HG03175 (cell line): ENCODE data around the gene ANO4.
"Not testable (repeated sequence)": the region's sequence is repeated elsewhere in the genome, so short reads cannot be mapped to it uniquely, and the experiment has no call there.

Experiments
- ATAC-seq: cut with Tn5 transposase; IDR thresholded peaks from one replicate; pipeline ENCODE4 v1.9.1; 2021; ENCODE audit warnings: mild to moderate bottlenecking, moderate library complexity; ENCODE audit not compliant: unreplicated experiment

The ANO4 gene

DNA sequence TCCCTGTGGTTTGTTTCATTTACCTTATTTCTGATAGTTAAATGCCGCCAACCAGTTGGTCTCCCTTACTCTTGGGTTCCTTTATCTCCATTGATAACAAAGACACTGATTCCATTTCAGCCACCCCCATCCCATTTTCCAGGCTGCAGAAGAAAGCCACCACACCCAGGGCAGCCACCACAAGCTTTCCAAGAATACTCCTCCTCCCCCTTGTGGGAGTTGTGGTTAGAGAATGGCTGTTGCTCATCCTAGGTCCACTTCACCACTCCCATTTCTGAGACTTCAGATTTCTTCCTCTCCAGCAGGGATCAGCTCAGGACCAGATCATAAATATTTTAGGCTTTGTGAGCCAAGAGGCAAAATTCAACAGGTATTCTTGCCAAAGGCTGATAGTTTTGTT, 73.9 kb downstream of the ANO4 start:
- no peak for ATAC-seq

DNA sequence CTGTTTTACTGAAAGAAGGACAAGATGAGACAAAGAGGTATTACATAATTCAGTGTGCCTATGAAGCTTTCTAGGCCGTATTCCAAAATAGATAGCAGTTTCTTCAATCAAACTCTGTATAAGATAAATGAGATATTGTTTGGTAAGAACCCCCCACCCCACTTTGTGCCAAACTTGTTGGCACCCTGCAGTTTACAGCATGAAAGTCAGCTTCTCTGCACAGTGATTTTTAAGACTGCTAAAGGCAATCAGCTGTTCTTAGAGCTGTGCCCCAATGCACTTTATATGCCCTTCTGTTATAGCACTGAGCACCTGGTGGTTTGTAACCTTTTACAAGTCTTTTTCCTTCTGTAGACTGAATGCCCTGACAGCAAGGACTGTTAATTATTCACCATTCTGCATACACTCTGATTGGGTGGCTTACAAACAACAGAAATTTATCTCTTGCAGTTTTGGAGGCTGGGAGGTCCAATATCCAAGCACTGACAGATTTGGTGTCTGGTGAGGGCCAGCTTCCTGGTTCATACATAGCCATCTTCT, 76.7 kb downstream of the ANO4 start:
- no peak for ATAC-seq

DNA sequence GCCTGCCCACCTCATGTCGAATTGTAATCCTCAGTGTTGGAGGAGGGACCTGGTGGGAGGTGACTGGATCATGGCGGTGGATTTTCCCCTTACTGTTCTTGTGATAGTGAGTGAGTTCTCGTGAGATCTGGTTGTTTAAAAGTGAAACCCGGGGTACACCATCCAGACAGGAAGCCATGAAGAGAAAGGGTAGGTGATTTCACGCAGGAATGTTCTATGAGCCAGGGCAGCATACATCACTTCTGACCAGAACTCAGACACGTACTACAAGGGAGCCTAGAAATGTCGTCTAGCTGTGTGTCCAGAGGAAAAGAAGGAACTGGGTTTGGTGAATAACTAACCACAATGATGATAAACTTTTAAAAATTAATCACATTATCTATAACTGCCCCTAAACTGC, 80.6 kb downstream of the ANO4 start:
- ATAC-seq: no peak

DNA sequence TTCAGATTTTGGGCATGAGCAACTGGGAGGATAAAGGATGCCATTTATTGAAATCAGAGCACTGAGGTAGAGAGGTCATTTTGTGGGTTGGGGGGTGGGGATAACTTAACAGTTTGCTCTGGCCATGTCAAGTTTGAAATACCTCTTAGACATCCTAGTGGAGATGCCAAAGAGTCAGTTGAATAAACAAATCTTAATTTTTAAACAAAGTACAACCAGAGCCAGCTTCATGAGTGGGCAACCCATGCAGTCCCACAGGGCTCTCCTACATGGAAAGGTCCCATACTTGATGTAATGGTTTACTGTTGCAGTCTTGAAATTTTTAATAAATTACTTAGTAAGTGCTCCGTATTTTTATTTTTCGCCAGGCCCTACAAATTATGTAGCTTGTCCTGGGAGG, 81.2 kb downstream of the ANO4 start:
- ATAC-seq: no peak

DNA sequence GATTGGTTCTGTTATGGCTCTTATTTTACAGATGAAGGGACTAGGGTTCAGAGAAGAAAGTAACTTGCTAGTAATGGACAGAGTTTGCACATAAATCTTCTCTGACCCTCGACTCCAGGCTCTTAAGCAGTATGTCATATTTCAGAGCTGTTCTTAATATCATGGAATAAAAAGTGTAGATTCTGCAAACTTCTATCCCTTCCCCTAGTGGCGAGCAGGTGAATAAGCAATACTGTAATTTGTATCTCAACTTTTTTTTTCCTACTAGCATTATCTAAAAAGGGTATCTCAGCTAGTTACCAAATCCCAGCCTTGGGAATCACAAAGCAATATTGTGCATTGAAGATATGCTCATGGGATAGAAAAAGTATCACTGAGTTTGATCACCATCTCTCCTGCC, 83.2 kb downstream of the ANO4 start:
- no peak for ATAC-seq

DNA sequence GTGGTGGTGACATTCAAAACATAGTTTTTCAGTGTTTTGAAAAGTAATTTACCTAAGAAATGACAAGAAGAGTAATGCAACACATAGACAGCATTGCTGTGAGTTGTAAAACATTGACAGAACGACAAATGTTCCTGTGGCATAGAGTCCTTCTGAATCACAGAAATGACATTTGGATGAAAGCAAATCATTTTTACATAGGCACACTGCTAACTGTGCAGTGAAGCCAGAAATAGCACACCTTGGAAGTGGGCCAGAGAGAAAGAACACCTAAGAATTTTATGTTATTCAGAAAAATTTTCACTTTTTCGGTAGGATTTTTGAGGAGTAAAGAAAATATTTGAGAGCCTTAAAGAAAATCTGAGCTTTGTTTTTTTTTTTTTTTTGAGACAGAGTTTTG, 100.6 kb downstream of the ANO4 start:
- ATAC-seq: no peak

DNA sequence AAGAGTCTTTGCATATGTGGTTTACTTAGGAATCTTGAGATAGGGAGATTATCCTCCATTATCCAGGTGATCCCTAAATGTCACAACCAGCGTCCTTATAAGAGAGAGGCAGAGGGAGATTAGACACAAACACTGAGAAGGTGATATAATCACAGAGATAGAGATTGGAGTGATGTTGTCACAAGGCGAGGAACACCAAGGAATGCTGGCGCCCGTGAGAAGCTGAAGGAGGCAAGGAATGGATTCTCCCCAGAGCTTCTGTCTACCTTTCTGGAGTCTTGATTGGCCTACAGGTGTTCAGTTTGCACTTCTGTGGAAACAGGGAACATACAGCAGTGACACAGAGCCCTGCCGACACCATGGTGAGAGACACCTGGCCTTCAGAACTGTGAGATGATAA, 101.6 kb downstream of the ANO4 start:
- no peak for ATAC-seq

DNA sequence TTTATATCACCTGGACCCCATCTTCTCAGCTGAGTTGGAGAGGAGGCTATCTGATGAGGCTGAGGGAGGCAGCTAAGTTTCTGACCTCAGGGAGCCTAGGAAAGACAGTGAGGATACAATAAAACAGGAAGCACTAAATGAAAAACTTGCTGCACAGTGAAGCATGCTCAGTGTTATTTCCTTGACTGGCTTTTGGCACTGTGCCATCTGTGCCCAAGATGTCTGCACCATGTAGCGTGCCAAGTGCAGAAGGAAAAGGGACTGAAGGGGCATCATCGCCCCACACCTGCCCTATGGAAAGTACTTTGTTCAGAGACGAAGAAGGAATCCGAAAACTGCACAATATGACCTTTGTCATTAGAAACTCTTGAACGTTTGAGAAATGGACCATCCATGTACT, 102.7 kb downstream of the ANO4 start:
- no peak for ATAC-seq

DNA sequence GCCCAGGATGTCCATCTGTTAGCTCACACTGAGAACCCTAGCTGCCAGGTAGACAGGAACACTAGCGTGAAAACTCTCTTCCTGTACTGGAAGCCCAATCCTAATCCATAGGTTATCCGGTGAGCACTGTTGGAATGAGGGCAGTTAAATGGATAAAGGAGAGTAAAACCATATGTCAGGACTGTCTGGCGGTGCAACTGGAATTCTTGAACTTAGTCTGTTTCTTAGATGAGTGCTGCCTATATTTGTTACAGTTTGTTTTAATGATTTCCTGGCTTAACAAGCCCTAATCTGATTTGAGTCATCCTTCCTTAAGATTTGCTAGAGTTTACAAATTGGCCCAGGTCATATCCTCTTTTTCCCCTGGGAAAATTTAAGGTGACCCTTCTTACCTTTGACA, 104.7 kb downstream of the ANO4 start:
- ATAC-seq: no peak

DNA sequence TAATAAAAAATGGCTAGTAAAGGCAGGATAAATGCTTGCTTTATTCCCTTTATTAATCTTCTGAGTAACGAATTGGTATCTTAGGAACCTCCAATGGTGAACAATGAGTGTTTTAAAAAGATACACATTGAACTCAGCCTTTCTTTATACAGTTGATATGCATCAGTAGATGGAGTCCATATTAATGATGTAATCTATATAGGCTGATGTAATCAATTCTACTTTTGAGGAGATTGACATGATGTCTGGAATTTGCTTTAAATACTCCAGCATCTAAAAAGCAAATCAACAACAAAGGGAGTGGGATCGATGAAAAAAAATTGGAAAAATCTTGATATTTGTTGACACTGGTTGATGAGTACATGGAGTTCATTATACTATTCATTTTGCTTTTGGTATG, 106.2 kb downstream of the ANO4 start:
- ATAC-seq: no peak

DNA sequence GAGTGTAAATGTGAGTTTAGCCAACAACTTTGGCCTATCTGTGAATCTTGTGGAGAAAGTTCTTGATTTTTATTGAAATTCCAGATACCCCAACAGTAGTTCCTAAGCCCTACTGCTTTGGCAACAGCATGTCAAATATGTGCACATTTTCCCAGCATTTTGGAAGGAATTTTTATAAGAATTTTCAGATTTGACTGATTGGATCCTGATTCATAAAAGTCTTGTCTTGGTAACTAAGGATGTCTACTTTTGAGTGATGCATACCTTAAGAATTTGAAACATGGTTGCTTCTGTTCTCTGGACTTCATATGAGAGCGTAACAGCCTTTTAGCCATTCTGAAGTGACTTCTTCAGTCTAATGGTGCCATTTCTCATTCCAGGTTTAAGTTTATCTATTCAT, 106.7 kb downstream of the ANO4 start:
- ATAC-seq: no peak

DNA sequence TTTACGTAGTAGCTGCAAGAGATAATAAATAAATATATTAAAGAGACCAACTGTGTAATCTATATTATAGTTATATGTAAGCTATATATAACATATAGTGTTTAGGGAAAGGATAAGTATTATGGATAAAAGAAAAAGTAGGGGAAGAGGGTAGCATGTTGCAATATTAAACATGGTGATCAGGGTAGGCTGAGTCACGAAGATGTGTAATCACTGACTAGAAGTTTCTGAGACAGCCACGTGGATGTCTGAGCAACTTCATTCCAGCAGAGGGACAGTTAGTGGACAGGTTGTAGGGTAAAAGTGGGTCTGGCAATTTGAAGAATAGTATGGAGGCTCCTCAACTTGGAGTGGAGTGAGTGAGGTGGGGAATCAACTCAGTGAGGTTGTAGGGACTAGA, 109.7 kb downstream of the ANO4 start:
- no peak for ATAC-seq

DNA sequence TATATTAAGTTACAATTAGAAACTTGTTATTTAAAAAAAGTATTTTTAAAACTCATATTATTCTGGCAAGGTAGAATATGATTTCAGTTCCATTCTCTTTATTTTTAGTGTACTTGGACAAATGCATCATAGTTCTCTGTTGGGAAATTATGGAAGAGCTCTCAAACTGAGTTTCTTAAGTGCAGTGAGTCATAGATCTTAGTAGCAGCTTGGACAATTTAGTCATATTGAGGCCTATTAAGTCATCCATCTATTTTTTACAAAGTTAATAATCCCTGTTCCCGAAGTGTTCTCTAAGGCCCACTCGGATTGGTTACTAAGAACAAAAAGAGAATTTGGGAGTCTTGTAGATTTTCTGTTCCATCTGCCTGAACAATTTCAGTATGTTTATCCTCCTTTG, 113.9 kb downstream of the ANO4 start:
- ATAC-seq: no peak

DNA sequence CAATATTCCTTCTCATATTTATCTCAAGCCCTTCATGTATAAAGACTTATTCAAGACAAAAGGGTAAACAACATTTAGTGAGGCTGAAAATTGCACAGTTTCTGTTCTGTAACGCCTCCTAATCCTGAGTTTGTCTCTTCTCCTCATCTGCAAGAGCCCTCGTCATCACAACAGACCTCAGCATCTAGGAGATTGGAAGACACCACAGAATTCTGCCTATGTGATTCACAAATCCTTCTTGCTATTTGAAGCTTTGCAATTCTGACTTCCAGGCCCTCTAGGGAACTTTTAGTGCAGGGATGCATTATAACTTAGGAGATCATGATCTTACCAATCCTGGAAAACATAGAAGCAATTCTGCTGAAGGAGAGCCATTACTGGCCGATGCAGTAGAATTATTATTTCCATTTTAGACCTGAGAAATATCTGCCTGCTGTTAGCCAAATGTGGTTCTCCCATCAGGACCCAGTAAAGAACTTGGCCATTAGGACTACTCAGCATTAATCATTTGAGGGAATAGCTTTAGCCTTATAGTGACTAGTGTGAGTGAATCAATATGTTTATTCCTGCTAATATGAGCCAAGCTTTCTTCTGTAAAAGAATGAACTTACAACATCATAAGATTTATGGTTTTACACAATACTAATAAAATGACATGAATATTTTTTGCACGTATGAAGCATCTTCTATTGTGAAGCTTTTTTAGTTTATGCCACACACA, 119.5 kb downstream of the ANO4 start:
- no peak for ATAC-seq

DNA sequence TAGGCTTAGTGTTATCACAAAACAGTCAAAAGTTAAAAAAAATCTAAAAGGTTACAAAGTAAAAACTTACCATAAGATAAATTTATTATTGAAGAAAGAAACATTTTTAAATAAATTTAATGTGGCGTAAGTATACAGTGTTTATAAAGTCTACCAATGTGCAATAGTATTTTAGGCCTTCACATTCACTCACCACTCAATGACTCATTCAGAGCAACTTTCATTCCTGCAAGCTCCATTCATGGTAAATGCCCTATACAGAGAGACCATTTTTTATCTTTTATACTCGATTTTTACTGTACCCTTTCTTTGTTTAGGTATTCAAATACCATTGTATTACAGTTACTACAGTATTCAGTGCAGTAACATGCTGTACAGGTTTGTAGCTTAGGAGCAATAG, 124.5 kb downstream of the ANO4 start:
- ATAC-seq: no peak

DNA sequence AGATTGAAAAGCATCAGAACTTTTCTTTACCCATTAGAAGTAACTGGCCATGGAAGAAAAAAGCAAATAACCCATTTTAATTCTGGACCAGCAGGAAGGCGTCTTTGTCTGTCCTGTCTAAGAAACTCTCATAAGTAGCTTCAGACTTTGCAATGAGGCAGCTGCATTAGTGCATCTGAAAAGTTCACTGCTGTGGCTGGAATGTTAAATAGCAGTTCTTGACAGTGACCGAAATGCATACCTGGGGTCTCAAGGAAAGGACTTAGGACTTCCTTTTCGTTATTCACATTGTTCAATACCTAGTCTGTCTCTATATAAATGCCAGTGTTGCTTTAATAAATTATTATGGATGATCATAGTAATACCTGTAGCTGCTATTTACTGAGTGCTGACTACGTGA, 125.9 kb downstream of the ANO4 start:
- ATAC-seq: no peak

DNA sequence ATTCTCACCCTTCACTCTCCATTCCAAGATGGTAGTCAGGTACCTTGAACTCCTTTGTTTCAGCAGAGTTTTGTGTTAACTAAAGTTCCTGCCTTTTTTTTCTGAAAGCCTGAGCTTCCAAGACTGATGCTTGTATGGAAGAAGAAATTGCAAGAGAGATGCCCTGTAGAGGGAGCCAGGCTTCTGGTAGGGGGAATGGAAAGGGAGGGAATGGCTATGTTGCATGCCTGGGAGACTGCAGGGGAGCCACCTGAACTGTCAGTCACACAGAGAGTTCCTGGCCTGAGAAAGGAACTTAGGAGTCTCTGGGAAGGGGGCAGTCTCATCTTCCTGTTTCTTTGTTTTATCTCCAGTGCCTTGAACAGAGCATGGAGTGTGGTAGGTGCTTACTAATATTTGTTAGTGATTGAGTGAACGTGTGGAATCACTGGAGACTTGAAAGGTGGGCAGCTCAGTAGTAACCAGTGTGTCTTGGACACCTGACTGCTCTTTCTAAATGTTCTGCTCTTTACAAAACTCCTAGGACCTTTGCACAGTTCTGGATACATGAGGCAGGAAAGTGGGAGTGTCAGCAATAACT, 132.2 kb downstream of the ANO4 start:
- ATAC-seq: no peak

DNA sequence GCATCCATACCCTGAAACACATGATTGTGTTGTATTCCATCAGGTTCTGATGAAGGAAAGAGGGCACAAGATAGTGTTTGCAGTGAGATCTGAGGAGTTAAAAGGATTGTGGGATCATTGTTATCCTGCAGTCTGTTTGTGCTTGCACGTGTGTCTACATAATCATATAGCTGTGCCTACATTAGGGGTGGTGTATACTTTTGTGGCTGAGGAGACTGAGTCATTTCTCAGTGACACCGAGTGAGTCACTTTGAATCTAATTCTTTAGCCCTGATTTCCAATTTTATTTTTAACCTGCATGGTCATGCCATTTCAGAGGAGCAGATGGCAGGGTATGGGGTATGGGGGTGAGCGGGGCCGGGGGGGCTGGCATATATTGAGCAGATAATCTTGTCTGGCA, 133.2 kb downstream of the ANO4 start:
- ATAC-seq: no peak

DNA sequence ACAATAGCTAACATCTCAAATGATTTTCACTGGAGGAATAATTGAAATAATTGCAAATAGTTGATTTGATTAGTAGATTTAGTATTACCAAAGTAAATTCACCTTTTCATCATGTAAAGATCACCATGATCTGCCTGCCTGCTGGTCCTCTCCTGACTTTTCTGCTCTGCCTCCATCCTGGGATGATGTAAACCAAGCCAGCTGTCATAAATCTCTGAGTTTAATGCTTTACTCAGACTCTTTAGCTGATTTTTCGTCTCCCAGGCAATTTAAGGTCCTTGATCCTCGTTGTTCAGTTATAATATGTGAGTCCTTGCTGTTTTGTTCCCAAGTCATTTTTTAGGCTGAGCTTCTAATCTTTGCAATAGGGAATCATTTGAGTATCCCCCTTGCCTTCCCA, 138.0 kb downstream of the ANO4 start:
- ATAC-seq: no peak

DNA sequence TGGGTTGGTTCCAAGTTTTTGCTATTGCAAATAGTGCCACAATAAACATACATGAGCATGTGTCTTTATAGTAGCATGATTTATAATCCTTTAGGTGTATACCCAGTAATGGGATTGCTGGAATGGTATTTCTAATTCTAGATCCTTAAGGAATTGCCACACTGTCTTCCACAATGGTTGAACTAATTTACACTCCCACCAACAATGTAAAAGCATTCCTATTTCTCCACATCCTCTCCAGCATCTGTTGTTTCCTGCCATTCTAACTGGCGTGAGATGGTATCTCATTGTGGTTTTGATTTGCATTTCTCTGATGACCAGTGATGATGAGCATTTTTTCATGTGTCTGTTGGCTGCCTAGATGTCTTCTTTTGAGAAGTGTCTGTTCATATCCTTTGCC, 139.0 kb downstream of the ANO4 start:
- not testable (repeated sequence) for ATAC-seq

DNA sequence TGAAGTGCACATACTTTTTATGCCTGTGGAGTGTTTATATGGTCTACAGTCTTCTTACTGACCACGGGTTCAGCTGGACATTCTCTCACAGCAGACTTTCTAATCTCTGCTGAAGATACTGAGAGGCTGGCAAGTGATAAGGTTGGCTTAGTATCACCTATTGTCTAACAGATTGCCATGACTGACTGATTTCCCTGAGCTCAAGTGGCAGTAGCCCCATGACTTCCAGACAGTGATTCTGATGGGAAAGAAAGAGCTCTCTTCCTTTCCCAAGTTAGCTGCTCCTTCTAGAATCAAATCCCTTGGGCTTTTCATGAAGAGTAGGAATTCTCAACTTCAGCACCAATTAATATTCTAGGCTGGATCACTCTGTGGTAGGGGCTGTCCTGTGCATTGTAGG, 141.4 kb downstream of the ANO4 start:
- no peak for ATAC-seq

DNA sequence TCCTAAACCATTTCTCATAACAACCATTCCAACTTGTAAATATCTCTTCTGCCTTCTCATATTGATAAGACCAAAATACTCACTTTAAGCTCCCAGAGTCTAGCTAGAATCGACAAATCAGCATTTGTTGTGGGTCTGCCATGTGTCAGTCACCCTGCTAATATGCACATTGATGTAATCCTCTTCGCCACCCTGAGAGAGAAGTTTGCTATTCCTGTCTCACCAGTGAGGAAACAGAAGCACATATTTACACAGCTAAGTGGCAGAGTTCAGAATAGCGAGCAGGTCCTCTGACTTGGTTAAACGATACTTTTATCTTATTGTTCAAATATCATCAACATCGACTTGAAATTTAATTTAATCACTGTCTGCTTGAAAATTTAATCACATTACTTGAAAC, 142.1 kb downstream of the ANO4 start:
- ATAC-seq: no peak

DNA sequence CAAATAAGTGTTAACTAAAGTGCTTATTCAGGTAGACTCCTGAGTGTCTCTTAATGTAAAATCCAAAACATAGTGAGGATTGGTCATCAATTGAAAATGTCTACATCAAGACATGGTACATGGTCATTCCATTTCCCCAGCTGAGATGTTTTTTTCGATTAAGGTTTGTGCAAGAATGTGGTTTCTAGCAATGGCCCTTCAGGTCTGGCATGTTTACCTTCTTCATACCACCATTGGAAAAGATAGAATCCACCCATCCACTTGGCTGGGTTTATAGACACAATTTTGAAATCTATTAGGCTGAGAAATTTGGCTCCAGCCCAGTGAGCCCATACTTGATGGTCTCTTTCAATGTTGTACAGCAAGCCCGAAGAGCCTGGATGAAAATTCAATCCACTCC, 145.9 kb downstream of the ANO4 start:
- ATAC-seq: no peak
